Neuronal stem cell (in vitro differentiated cells): ENCODE results near the gene CAPZA3. TPM values are rescaled to one million over a fixed set of nuclear protein-coding genes. Genes with fewer than 3 reads are reported as not detected.
"Not testable (repeated sequence)": the region's sequence is repeated elsewhere in the genome, so short reads cannot be mapped to it uniquely, and the experiment has no call there.

Experiments
- DNase-seq: peaks from one replicate; pipeline ENCODE4 v3.0.0-alpha.2; 2013; ENCODE audit warnings: low spot score
- H2AFZ ChIP-seq: one replicate; pipeline ENCODE4 v1.6.1; 2013; ENCODE audit warnings: mild to moderate bottlenecking, low read length, inconsistent platforms
- H2AK5ac ChIP-seq: 2 replicates; pipeline ENCODE4 v1.6.1; 2013; ENCODE audit warnings: low read depth, mild to moderate bottlenecking, inconsistent platforms, low read length, moderate library complexity, mixed read lengths
- H2BK120ac ChIP-seq: 2 replicates; pipeline ENCODE4 v1.6.1; 2013; ENCODE audit warnings: low read depth, mild to moderate bottlenecking, inconsistent platforms, low read length, moderate library complexity, mixed read lengths
- H2BK12ac ChIP-seq: one replicate; pipeline ENCODE4 v1.6.1; 2013; ENCODE audit warnings: low read length, inconsistent platforms
- H2BK15ac ChIP-seq: 2 replicates; pipeline ENCODE4 v1.6.1; 2013; ENCODE audit warnings: mild to moderate bottlenecking, low read length, inconsistent platforms, mixed read lengths
- H2BK5ac ChIP-seq: one replicate; pipeline ENCODE4 v1.6.1; 2013; ENCODE audit warnings: inconsistent platforms, mild to moderate bottlenecking, low read length, moderate library complexity
- H3K14ac ChIP-seq: one replicate; pipeline ENCODE4 v1.6.1; 2013; ENCODE audit warnings: low read length, inconsistent platforms
- H3K18ac ChIP-seq: 2 replicates; pipeline ENCODE4 v1.6.1; 2013; ENCODE audit warnings: low read length, inconsistent platforms
- H3K23ac ChIP-seq: 2 replicates; pipeline ENCODE4 v1.6.1; 2013; ENCODE audit warnings: low read depth, mild to moderate bottlenecking, mixed read lengths, low read length, inconsistent platforms; ENCODE audit not compliant: poor library complexity
- H3K27ac ChIP-seq: replicated peaks from 3 replicates; pipeline ENCODE4 v1.5.1; 2013; ENCODE audit warnings: low read length, inconsistent platforms
- H3K27me3 ChIP-seq, 3 experiments: 2 replicates each; pipeline ENCODE4 v1.6.1; 2013; ENCODE audit warnings: low read length in 3 of 3, mild to moderate bottlenecking in 2 of 3, inconsistent platforms in 1 of 3, low read depth in 1 of 3, mixed read lengths in 1 of 3, moderate library complexity in 1 of 3; ENCODE audit not compliant: control insufficient read depth in 3 of 3, insufficient read depth in 3 of 3
- H3K36me3 ChIP-seq, 2 donors: replicated peaks in 1 of 2; 2 replicates each; pipeline ENCODE4 v1.6.1; 2013; ENCODE audit warnings: low read length in 2 of 2; ENCODE audit not compliant: control insufficient read depth in 2 of 2, insufficient read depth in 2 of 2
- H3K4ac ChIP-seq: 2 replicates; pipeline ENCODE4 v1.6.1; 2013; ENCODE audit warnings: inconsistent platforms, mild to moderate bottlenecking, low read length, moderate library complexity
- H3K4me1 ChIP-seq, 2 donors: 1 replicate in 1 of 2; 2 replicates in 1 of 2; pipeline ENCODE4 v1.6.1; 2013; ENCODE audit warnings: low read length in 2 of 2, low read depth in 1 of 2; ENCODE audit not compliant: control insufficient read depth in 2 of 2, insufficient read depth in 1 of 2
- H3K4me2 ChIP-seq: one replicate; pipeline ENCODE4 v1.6.1; 2013; ENCODE audit warnings: mild to moderate bottlenecking, low read length, inconsistent platforms; ENCODE audit not compliant: insufficient read depth, poor library complexity, severe bottlenecking
- H3K4me3 ChIP-seq, 2 donors: 2 replicates each; pipeline ENCODE4 v1.5.1; 2013; ENCODE audit warnings: low read length in 2 of 2, mild to moderate bottlenecking in 2 of 2, inconsistent platforms in 1 of 2, moderate library complexity in 1 of 2
- H3K79me1 ChIP-seq: one replicate; pipeline ENCODE4 v1.6.1; 2013; ENCODE audit warnings: low read depth, mild to moderate bottlenecking, inconsistent platforms, low read length, moderate library complexity
- H3K9ac ChIP-seq: one replicate; pipeline ENCODE4 v1.6.1; 2013; ENCODE audit warnings: mild to moderate bottlenecking, low read depth, low read length, inconsistent platforms; ENCODE audit not compliant: poor library complexity
- H3K9me3 ChIP-seq, 2 donors: replicated peaks in 1 of 2; 2 replicates each; pipeline versions ENCODE3 to v1.6.1; 2013; ENCODE audit warnings: low read length in 2 of 2, mild to moderate bottlenecking in 2 of 2, inconsistent platforms in 1 of 2, low read depth in 1 of 2, mixed read lengths in 1 of 2, moderate library complexity in 1 of 2; ENCODE audit not compliant: control insufficient read depth in 2 of 2, insufficient read depth in 1 of 2
- H4K8ac ChIP-seq: one replicate; pipeline ENCODE4 v1.6.1; 2013; ENCODE audit warnings: low read depth, mild to moderate bottlenecking, inconsistent platforms, low read length, moderate library complexity
- H4K91ac ChIP-seq: one replicate; pipeline ENCODE4 v1.6.1; 2013; ENCODE audit warnings: low read length, low read depth, mild to moderate bottlenecking, inconsistent platforms; ENCODE audit not compliant: poor library complexity
- WGBS, 2 donors: extraction: QIAGEN DNeasy Blood & Tissue Kit; methylation state at CpG; one replicate each; pipeline ENCODE4 v1.1.7; 2013; ENCODE audit warnings: missing lambda C conversion rate in 2 of 2, mixed read lengths in 1 of 2; ENCODE audit not compliant: insufficient read length in 2 of 2, insufficient replicate concordance in 1 of 2; ENCODE audit errors: extremely low coverage in 2 of 2; 5-methylcytosine and 5-hydroxymethylcytosine counted together
- polyA plus RNA-seq, 2 experiments: library from polyadenylated mRNA; stranded (reverse); fragments of 200-250 nt; gene quantifications; one replicate each; pipeline ENCODE4 v1.2.3, GENCODE V29; 2013

The CAPZA3 gene
- polyA plus RNA-seq (2013, experiment 1 of 2) = not detected
- not detected for polyA plus RNA-seq (2013, experiment 2 of 2)

- Histone ChIP-seq H2AFZ (no peak within 1 kb of the TSS), H2BK120ac (no peak within 1 kb of the TSS), H4K8ac (no peak within 1 kb of the TSS), H3K4me3 (no peak within 1 kb of the TSS), H3K4me2 (no peak within 1 kb of the TSS), H3K18ac (no peak within 1 kb of the TSS), H4K91ac (no peak within 1 kb of the TSS), H2AK5ac (no peak within 1 kb of the TSS), H3K9ac (no peak within 1 kb of the TSS), H3K4me1 (no peaks in the 10 kb centered on the region), H3K36me3 (no peaks in the 10 kb centered on the region), H3K79me1 (no peaks in the 10 kb centered on the region), H2BK15ac (no peak within 1 kb of the TSS), H3K23ac (no peak within 1 kb of the TSS), H3K27ac (no peak within 1 kb of the TSS), H2BK12ac (no peak within 1 kb of the TSS), H3K9me3 (peaks cover 0 to 1% of the 10 kb centered on the region in 2 donors), H3K14ac (no peak within 1 kb of the TSS), H3K4ac (no peak within 1 kb of the TSS), H3K27me3 (peaks cover 0 to 2% (median 0%) of the 10 kb centered on the region in 3 experiments), H2BK5ac (no peak within 1 kb of the TSS)
- WGBS, 2 donors = no CpG with 5 or more reads among the region's 2 CpGs
- DNase-seq = no peak
Observed at GRCh38 chr12:18737819-18738218, at the start of gene CAPZA3, which contains the start of gene PLCZ1. CAPZA3 (plus strand) TSS chr12:18738119; CDS start chr12:18738269, 150 bp downstream. PLCZ1 (minus strand) TSS chr12:18738012; CDS start chr12:18737371, 641 bp downstream.

DNA sequence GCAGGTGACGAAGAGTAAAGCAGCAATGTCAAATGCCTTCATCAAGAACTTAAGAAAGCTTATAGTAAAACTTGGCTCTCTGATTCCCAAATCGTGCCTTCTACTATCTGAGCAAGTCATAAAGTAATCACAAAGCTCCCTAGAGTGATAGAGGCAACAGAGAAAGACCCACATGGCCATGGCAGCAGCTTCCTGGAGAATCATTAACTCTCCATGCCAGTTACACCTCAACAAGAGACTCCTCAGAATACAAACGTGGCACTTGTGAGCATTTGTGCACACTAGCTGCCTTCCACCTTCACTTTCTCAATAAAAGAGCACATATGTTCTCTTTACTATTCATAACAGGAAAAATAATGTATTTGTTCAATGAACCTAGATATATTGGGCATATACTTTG, 48.1 kb upstream of the CAPZA3 start:
- no peak overlapping the region for H2AFZ ChIP-seq
- DNase-seq = no peak
- no peak overlapping the region for H3K4me2 ChIP-seq
- H2AK5ac ChIP-seq = no peak overlapping the region
- no peaks in the 10 kb centered on the region for H3K27me3 ChIP-seq
- no peak overlapping the region for H3K4me3 ChIP-seq
- H3K4me1 ChIP-seq = no peaks in the 10 kb centered on the region
- no peaks in the 10 kb centered on the region for H3K9me3 ChIP-seq
- H4K91ac ChIP-seq = no peak overlapping the region
- H2BK12ac ChIP-seq = no peak overlapping the region
- H2BK15ac ChIP-seq = no peak overlapping the region
- no peak overlapping the region for H3K9ac ChIP-seq
- no peak overlapping the region for H3K14ac ChIP-seq
- no peak overlapping the region for H3K23ac ChIP-seq
- H3K79me1 ChIP-seq = no peaks in the 10 kb centered on the region
- H3K4ac ChIP-seq = no peak overlapping the region
- no peak overlapping the region for H2BK120ac ChIP-seq
- H4K8ac ChIP-seq = no peak overlapping the region
- no peak overlapping the region for H3K27ac ChIP-seq
- no CpG with 5 or more reads among the region's 3 CpGs for WGBS, 2 donors
- H2BK5ac ChIP-seq = no peak overlapping the region
- no peaks in the 10 kb centered on the region for H3K36me3 ChIP-seq
- H3K18ac ChIP-seq = no peak overlapping the region

GRCh38 chr12:18690653-18691052, 47.3 kb upstream of the CAPZA3 start:
- Histone ChIP-seq H3K36me3 (no peaks in the 10 kb centered on the region), H3K79me1 (no peaks in the 10 kb centered on the region), H3K27me3 (no peaks in the 10 kb centered on the region), H2AK5ac (no peak overlapping the region), H3K4me1 (no peaks in the 10 kb centered on the region), H2BK15ac (no peak overlapping the region), H3K14ac (no peak overlapping the region), H3K4ac (no peak overlapping the region), H2BK120ac (no peak overlapping the region), H2BK12ac (no peak overlapping the region), H3K4me3 (no peak overlapping the region), H3K18ac (no peak overlapping the region), H2AFZ (no peak overlapping the region), H2BK5ac (no peak overlapping the region), H3K23ac (no peak overlapping the region), H4K91ac (no peak overlapping the region), H4K8ac (no peak overlapping the region), H3K4me2 (no peak overlapping the region), H3K27ac (no peak overlapping the region), H3K9me3 (no peaks in the 10 kb centered on the region), H3K9ac (no peak overlapping the region)
- WGBS, 2 donors = no CpG with 5 or more reads among the region's 4 CpGs
- DNase-seq = no peak

GRCh38 chr12:18693986-18694385, 43.9 kb upstream of the CAPZA3 start:
- H3K9ac ChIP-seq, H4K91ac ChIP-seq, H3K4me3 ChIP-seq, H3K9me3 ChIP-seq, H3K27me3 ChIP-seq, H2BK5ac ChIP-seq, H3K4me2 ChIP-seq, H3K4ac ChIP-seq, H2BK15ac ChIP-seq, H3K14ac ChIP-seq, H4K8ac ChIP-seq, H2AK5ac ChIP-seq, DNase-seq, H2BK12ac ChIP-seq, H3K4me1 ChIP-seq, H3K27ac ChIP-seq, H2BK120ac ChIP-seq, H3K36me3 ChIP-seq, H3K79me1 ChIP-seq, H3K23ac ChIP-seq, H3K18ac ChIP-seq: not testable (repeated sequence)
- peak overlapping the region; percentile 31 for H2AFZ ChIP-seq
- WGBS, 2 donors = no CpG with 5 or more reads among the region's 5 CpGs
